Astrocyte of the cerebellum (primary cell): ENCODE data around the gene TBX4.

Source experiments
- DNase-seq: peaks from one replicate; pipeline ENCODE4 v3.0.0-alpha.2; 2011; ENCODE audit warnings: low read depth
- H3K4me3 ChIP-seq: 2 replicates; pipeline ENCODE4 v1.5.1; 2011; ENCODE audit warnings: mild to moderate bottlenecking, low read depth, low read length, moderate library complexity
- CTCF ChIP-seq: IDR thresholded peaks from 2 replicates; pipeline ENCODE4 v1.5.1; 2012; ENCODE audit warnings: low read length, low read depth, moderate library complexity, mild to moderate bottlenecking; ENCODE audit errors: missing control alignments
- in situ Hi-C: cut with HindIII; loops from 2 replicates; pipeline ENCODE4 v1.10.0; 2017; ENCODE audit warnings: low sequenced_read_pairs

The TBX4 gene

GRCh38 chr17:61474235-61474927 lies 22.2 kb downstream of the TBX4 start:
- H3K4me3 ChIP-seq = no peak overlapping the region
- in situ Hi-C loops = no loop called here
- DNase-seq = no peak
- no peak for TF ChIP-seq CTCF

- no peak for TF ChIP-seq CTCF
- DNase-seq = no peak
- in situ Hi-C loops = no loop called here
- H3K4me3 ChIP-seq = no peak overlapping the region
These were observed 22.7 kb downstream of the TBX4 start for GRCh38 chr17:61474934-61475333.

GRCh38 chr17:61475726-61476125 lies 23.5 kb downstream of the TBX4 start:
- no peak overlapping the region for H3K4me3 ChIP-seq
- in situ Hi-C loops = no loop called here
- DNase-seq = no peak
- TF ChIP-seq CTCF = no peak

GRCh38 chr17:61476476-61477203 lies 24.4 kb downstream of the TBX4 start:
- no peak for TF ChIP-seq CTCF
- DNase-seq = no peak
- in situ Hi-C loops = no loop called here
- no peak overlapping the region for H3K4me3 ChIP-seq

GRCh38 chr17:61477204-61477834 lies 25.1 kb downstream of the TBX4 start:
- H3K4me3 ChIP-seq = no peak overlapping the region
- in situ Hi-C loops = no loop called here
- TF ChIP-seq CTCF = no peak
- DNase-seq = no peak

GRCh38 chr17:61478026-61478789 lies 26.0 kb downstream of the TBX4 start:
- DNase-seq = no peak
- in situ Hi-C loops = no loop called here
- no peak for TF ChIP-seq CTCF
- no peak overlapping the region for H3K4me3 ChIP-seq
